Panc1 (cell line): ENCODE results near the gene SMTNL1. TPM values are rescaled to one million over a fixed set of nuclear protein-coding genes. Genes with fewer than 3 reads are reported as not detected.

ENCODE experiments used
- ATAC-seq: fragments of 200-7000 bp; cut with Tn5 transposase; 2 replicates; pipeline ENCODE4 v1.9.1; 2020; ENCODE audit warnings: mild to moderate bottlenecking, moderate library complexity
- BruUV-seq: library from RNA; stranded (reverse); fragments of 400-500 nt; replicated peaks from 2 replicates; lab custom pipeline; 2021; lab: Mats Ljungman, UMichigan
- CTCF ChIA-PET: fragments of 300-600 bp; sonication (Branson Sonifier 250); formaldehyde crosslinking; loops from one replicate; lab custom pipeline; 2022; ENCODE audit warnings: antibody characterized with exemption; lab: Charles Lee
- POLR2A ChIA-PET: fragments of 300-600 bp; sonication (Branson Sonifier 250); formaldehyde crosslinking; loops from one replicate; lab custom pipeline; 2022; ENCODE audit warnings: antibody characterized with exemption; lab: Charles Lee
- DNase-seq: peaks from one replicate; pipeline ENCODE4 v3.0.0-alpha.2; 2010; ENCODE audit warnings: low read depth, low spot score
- H3K27ac ChIP-seq: 2 replicates; pipeline ENCODE4 v1.5.1; 2011; ENCODE audit warnings: mild to moderate bottlenecking, low read length, inconsistent platforms
- H3K27me3 ChIP-seq: fragments of 200-500 bp; sonication (Bioruptor generic); 2 replicates; pipeline ENCODE4 v1.6.0; 2014; ENCODE audit warnings: low read length, inconsistent platforms; ENCODE audit not compliant: control insufficient read depth, insufficient read depth
- H3K36me3 ChIP-seq: fragments of 200-500 bp; sonication (Bioruptor generic); 2 replicates; pipeline ENCODE4 v1.5.1; 2014; ENCODE audit warnings: inconsistent platforms, mild to moderate bottlenecking, low read length, moderate library complexity; ENCODE audit not compliant: control insufficient read depth, insufficient read depth
- H3K4me1 ChIP-seq: 2 replicates; pipeline ENCODE4 v1.5.1; 2011; ENCODE audit warnings: inconsistent platforms, mild to moderate bottlenecking, low read length, moderate library complexity; ENCODE audit not compliant: control insufficient read depth, insufficient read depth
- H3K4me3 ChIP-seq, 2 experiments: 2 replicates each; pipeline ENCODE4 v1.5.1; 2011 to 2012; ENCODE audit warnings: low read depth in 2 of 2, low read length in 2 of 2, mild to moderate bottlenecking in 2 of 2, inconsistent platforms in 1 of 2, moderate library complexity in 1 of 2
- H3K9me3 ChIP-seq: fragments of 200-500 bp; sonication (Bioruptor generic); 2 replicates; pipeline ENCODE4 v1.5.1; 2014; ENCODE audit warnings: low read depth, mild to moderate bottlenecking, inconsistent platforms, low read length, moderate library complexity; ENCODE audit not compliant: control insufficient read depth, insufficient read depth
- POLR2AphosphoS5 ChIP-seq: IDR thresholded peaks from 2 replicates; pipeline ENCODE4 v1.6.1; 2012; ENCODE audit warnings: mild to moderate bottlenecking, low read depth, low read length, moderate library complexity
- SIN3A ChIP-seq: IDR thresholded peaks from 2 replicates; pipeline ENCODE4 v1.6.1; 2012; ENCODE audit warnings: low read depth, mild to moderate bottlenecking, low read length, moderate library complexity, borderline replicate concordance; ENCODE audit not compliant: insufficient read depth
- TCF7L2 ChIP-seq: IDR thresholded peaks from 2 replicates; pipeline ENCODE4 v1.6.1; 2011; ENCODE audit warnings: mild to moderate bottlenecking, low read depth, low read length, inconsistent platforms
- in situ Hi-C: cut with HindIII; loops from 2 replicates; pipeline ENCODE4 v1.10.0; 2016; ENCODE audit warnings: low sequenced_read_pairs, low pct_unique_long_range_greater_than_20kb
- intact Hi-C: fragments of 100-400 bp; cut with micrococcal nuclease; formaldehyde crosslinking; loops from one replicate; pipeline ENCODE4 v1.10.0; 2022; ENCODE audit not compliant: unreplicated experiment
- total RNA-seq: library from RNA; stranded (reverse); gene quantifications from one replicate; pipeline ENCODE4 v1.2.1, GENCODE V29; 2021; ENCODE audit not compliant: unreplicated experiment
- TF ChIP-seq, protein P1 (sequence below): fragments of 450-650 bp; IDR thresholded peaks from 2 replicates; pipeline ENCODE4 v1.5.1; 2017; ENCODE audit warnings: mild to moderate bottlenecking
- TF ChIP-seq, protein P2 (sequence below), 2 experiments: IDR thresholded peaks; 2 replicates each; pipeline ENCODE4 v1.6.1; 2011 to 2012; ENCODE audit warnings: low read depth in 2 of 2, control low read depth in 1 of 2, low read length in 1 of 2, mild to moderate bottlenecking in 1 of 2, moderate library complexity in 1 of 2; ENCODE audit not compliant: insufficient read depth in 1 of 2

SMTNL1 gene
- total RNA-seq, 1 experiment from 2014 or later, result not detected

DNA sequence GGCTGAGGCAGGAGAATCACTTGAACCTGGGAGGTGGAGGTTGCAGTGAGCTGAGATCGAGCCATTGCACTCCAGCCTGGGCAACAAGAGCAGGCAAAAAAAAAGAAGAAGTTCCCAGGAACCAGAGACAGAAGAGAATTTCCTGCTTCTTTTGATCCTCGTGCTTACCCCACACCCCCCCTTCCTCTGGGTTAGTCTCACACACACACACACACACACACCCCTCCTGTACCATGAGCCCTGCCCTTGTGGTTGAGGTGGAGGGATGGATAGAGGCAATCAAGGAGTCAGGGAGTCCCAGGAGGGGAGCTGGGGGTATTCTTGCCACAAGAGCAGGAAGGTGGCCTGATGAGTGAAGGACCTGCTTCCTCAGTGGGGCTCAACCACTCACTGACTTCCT, 34.2 kb downstream of the SMTNL1 start:
- no peaks in the 10 kb centered on the region for H3K27me3 ChIP-seq
- intact Hi-C loops (loop anchor here (2.0 kb wide), 1 partner anchor 45 kb away; no protein-coding TSS in a partner anchor), in situ Hi-C loops (no loop called here)
- ChIA-PET CTCF (interaction anchor here (1.0 kb wide), 1 partner anchor 70 kb away, joined by 3 read pairs; no protein-coding TSS in a partner anchor), POLR2A (no interaction called here)
- BruUV-seq, result no TSS peak
- H3K4me1 ChIP-seq, result peaks cover 3% of the 10 kb centered on the region
- no peaks in the 10 kb centered on the region for H3K9me3 ChIP-seq
- DNase-seq (no peak), ATAC-seq (no peak)
- no peaks in the 10 kb centered on the region; the same call in 1 of the 2 replicates for H3K36me3 ChIP-seq
- H3K4me3 ChIP-seq, result no peak overlapping the region
- no peak overlapping the region for H3K27ac ChIP-seq
- TF ChIP-seq SIN3A, result no peak
- TF ChIP-seq, protein P1, sequence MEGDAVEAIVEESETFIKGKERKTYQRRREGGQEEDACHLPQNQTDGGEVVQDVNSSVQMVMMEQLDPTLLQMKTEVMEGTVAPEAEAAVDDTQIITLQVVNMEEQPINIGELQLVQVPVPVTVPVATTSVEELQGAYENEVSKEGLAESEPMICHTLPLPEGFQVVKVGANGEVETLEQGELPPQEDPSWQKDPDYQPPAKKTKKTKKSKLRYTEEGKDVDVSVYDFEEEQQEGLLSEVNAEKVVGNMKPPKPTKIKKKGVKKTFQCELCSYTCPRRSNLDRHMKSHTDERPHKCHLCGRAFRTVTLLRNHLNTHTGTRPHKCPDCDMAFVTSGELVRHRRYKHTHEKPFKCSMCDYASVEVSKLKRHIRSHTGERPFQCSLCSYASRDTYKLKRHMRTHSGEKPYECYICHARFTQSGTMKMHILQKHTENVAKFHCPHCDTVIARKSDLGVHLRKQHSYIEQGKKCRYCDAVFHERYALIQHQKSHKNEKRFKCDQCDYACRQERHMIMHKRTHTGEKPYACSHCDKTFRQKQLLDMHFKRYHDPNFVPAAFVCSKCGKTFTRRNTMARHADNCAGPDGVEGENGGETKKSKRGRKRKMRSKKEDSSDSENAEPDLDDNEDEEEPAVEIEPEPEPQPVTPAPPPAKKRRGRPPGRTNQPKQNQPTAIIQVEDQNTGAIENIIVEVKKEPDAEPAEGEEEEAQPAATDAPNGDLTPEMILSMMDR, result no peak

DNA sequence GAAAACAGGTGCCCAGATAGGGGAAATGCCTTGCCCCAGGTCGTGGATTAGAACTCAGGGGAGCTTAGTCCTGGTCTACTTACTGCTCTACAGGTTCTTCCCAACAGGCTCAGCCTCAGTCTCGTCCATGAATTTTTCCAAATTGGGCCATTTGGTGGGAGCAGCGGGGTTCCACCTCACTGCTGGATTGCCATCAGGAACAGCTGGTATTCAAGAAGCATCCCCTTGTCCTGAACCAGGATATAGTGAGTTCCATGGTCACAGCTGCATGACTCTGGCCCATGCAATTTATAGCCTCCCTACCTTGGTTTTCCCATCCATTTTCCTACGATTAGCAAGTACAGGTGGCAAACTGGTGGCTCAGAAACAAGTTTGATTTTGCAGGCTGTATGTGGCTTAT, 36.7 kb downstream of the SMTNL1 start:
- POLR2A ChIA-PET, result interaction anchor here (0.5 kb wide), 1 partner anchor 24 kb away, joined by 3 read pairs; no protein-coding TSS in a partner anchor
- no peaks in the 10 kb centered on the region for H3K27me3 ChIP-seq
- no peak overlapping the region for H3K4me3 ChIP-seq
- CTCF ChIA-PET, result no interaction called here
- TF ChIP-seq, protein P1, result no peak
- no peak for TF ChIP-seq TCF7L2
- TF ChIP-seq POLR2AphosphoS5, result no peak
- no peak for TF ChIP-seq SIN3A
- TF ChIP-seq, protein P2, sequence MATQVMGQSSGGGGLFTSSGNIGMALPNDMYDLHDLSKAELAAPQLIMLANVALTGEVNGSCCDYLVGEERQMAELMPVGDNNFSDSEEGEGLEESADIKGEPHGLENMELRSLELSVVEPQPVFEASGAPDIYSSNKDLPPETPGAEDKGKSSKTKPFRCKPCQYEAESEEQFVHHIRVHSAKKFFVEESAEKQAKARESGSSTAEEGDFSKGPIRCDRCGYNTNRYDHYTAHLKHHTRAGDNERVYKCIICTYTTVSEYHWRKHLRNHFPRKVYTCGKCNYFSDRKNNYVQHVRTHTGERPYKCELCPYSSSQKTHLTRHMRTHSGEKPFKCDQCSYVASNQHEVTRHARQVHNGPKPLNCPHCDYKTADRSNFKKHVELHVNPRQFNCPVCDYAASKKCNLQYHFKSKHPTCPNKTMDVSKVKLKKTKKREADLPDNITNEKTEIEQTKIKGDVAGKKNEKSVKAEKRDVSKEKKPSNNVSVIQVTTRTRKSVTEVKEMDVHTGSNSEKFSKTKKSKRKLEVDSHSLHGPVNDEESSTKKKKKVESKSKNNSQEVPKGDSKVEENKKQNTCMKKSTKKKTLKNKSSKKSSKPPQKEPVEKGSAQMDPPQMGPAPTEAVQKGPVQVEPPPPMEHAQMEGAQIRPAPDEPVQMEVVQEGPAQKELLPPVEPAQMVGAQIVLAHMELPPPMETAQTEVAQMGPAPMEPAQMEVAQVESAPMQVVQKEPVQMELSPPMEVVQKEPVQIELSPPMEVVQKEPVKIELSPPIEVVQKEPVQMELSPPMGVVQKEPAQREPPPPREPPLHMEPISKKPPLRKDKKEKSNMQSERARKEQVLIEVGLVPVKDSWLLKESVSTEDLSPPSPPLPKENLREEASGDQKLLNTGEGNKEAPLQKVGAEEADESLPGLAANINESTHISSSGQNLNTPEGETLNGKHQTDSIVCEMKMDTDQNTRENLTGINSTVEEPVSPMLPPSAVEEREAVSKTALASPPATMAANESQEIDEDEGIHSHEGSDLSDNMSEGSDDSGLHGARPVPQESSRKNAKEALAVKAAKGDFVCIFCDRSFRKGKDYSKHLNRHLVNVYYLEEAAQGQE (IDR thresholded peaks at IDR 0.05; ENCODE audit: insufficient read depth in 1 of 2, low read depth in 2 of 2, low read length in 1 of 2), result no peak
- ATAC-seq, result no peak
- H3K4me1 ChIP-seq, result no peaks in the 10 kb centered on the region
- no TSS peak for BruUV-seq
- no peak overlapping the region for H3K27ac ChIP-seq
- no peak for DNase-seq
- no peaks in the 10 kb centered on the region for H3K36me3 ChIP-seq
- no peaks in the 10 kb centered on the region for H3K9me3 ChIP-seq
- in situ Hi-C loops, result no loop called here
- intact Hi-C loops, result no loop called here
